ENCODE measurements around the gene SLC25A51.
A peak's percentile ranks its signal among the peaks of the same experiment; 100 is the strongest.
"Not testable (repeated sequence)": the region's sequence is repeated elsewhere in the genome, so short reads cannot be mapped to it uniquely, and the experiment has no call there.

The SLC25A51 gene

DNA sequence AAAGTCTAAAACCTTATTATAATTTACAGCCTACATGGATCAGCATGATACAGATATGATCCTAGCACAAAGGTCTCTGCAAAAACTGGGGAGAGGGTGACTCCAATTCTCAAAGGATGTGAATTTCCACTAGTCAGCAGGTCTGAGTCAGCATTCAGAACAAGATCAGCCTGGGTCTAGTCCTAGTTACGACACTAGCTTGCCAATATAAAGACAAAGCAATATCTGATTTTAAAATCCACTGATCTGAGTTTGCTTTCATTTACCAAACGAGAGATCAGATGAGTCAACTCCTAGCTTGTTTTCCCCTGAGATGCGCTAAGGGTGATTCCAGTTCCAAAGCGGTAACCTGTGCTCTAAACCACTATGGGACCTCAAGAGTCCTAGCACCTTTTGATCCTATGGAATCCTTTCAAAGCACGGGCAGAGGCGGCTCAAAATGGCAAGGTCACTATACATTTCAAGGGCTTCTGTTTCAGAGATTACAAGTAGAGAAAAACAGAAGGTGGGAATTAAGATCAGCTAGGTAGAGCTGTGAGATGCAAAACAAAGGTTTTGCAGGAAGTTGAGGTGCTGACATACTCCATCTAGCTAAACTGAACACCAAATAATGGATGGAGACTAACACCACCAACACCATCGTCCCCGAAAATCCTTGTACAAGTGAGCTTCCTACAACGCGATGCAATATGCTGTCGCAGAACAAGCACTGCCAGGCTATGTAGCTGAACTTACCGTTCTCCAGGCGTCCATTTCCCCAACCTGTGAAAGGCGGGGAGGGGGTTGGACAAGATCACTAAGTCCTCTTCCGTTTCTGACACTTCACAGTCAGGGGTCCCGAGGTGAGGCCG lies 906 bp downstream of the SLC25A51 start:
- peak; percentile 34 to 42 for DNase-seq

DNA sequence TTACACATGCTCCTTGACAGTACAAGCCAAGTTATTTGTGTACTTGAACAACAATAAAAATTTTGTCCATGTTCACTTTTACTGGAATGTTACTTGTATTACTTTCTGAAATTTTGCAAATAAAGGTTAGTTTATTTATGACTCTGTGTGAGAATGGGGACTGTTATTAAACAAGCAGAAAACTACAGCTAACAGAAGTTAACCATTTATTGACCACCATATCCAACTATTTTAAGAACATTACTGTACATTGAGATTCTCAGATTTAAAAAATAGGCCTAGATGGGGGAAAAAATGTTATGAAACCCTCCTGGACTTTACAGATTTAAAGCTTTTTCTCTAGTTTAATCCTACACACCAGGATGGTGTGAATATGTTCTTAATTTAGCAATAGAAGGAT lies 1.8 kb downstream of the SLC25A51 start:
- DNase-seq, result no peak

DNA sequence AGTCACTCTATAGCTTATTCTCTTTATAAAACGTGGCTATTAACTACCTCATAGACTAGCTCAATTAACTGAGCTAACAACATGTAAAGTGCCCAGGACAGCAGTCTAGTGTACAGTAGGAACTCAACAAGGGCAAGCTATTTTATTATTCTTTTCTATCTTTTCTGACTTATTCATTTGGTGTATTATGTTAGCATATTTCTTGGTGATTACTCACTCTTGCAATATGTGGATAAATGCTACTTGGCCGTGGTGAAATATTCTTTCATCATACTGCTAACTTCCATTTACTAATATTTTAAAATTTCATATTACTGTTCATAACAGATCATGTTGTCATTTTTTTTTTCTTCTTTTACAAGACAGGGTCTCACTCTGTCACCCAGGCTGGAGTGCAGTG lies 4.9 kb downstream of the SLC25A51 start:
- DNase-seq, result no peak

DNA sequence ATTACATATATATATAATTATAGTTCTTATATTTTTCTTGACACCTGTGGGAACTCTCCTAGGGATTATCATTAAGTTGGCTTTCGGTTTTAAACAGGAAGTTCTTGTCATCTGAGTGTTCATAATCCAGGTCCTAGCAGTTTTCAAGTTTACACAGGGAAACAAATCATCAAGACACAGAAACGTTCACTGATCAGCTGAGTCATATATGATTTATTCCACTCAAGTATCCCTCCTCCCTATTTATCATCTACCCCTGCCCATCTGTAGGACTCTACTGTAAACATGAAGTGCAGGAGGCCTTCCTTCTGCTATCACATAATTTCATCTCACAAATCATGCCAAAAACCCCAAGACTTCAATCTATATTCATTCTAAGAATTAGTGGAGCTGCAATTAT lies 6.3 kb downstream of the SLC25A51 start:
- DNase-seq, result no peak

DNA sequence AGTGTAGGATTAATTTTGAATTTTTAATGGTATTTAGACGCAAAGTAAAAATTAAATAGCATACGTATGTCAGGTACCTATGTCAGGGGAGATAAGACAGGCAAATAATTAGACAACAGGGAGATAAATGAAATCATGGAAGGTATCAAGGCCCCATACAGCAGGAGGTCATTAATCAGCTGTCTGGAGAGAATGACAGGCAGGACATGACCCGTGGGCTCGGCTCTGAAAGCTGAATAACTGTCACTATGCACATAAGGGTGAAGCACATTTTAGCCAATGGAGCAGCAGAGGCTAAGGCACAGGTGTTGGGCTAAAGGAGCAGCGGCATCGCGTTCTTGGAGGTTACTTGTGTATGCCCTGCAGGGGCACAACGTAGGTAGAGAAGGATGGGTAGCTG lies 11.9 kb downstream of the SLC25A51 start:
- DNase-seq, result no peak

DNA sequence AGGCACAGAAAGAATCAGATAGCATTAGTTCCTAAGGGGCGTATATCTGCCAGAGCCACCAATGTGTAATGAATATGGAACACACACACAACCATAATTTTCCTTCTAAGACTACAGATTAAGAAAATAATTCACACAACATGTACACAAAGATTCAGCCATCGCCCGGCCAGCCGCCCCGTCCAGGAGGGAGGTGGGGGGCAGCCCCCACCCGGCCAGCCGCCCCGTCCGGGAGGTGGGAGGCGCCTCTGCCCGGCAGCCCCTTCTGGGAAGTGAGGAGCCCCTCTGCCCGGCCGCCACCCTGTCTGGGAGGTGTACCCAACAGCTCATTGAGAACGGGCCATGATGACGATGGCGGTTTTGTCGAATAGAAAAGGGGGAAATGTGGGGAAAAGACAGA lies 12.9 kb downstream of the SLC25A51 start:
- DNase-seq, result not testable (repeated sequence)

DNA sequence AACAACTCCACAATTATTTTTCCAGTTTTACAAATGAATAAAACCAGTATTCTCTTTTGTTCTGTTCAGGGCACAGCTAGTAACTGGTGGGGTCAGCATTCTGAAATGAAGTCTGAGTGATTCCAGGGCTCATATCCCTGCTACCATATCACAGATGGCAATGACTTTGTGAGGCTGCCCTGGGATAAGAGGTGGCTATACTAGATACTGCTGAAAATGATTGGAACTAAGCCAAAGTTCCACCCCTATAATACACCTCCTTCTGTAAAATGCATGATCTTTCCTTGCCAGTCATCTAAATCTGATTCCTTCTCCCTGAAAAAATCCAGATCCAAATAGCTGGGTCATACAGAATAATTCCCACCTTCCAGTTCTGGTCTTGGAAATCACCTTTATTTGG lies 14.4 kb downstream of the SLC25A51 start:
- DNase-seq, result no peak

DNA sequence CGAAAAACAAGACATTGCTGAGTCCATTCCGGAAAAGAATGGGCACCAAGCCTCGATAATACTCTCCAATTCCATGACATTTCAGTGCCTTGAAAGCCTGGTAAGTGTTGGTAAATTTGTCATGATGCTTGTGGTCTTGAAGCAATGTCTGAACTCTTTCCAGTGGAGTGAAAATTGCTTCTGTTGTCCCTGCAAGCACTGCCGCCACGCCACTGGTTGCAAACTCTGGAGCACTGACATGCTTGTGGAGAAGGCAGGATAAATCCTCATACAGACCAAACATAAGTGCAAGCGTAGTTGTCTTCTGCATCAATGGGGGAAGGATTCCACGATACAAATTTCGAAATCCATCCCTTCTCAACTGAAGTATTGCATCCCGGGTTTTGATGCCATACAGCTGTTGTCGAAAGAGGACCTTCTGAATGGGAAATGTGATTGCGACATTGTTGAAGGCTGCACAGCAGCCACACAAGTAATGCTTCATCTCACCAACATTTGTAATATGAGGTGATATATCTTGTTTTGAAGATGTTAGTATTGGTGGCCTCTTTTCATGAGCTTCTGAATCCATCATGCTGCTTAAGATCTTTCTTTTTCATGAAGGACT lies 15.8 kb downstream of the SLC25A51 start:
- DNase-seq, result peak; percentile 71 to 77

DNA sequence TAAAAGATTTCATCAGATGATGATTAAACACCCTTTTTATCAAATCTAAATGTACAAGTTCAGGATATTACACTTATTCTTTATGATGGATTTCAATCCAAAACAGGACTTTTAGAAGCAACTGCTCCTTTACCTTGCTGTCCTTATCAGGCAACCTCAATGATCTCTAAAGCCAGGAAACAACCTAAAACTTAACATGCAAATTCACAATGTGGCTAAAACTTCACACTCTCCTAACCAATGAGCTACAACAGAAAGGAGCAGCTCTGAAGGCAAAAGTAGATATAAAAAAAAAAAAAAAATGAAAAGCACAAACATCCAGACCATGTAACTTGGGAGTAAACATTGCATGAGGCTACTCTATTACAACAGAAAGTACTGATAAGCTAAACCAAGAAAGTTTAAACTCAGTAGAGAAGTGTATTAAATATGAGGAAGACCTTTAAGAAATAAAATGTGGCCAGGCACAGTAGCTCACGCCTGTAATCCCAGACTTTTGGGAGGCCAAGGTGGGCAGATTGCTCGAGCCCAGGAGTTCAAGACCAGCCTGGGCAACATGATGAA lies 22.9 kb downstream of the SLC25A51 start:
- DNase-seq, result no peak

DNA sequence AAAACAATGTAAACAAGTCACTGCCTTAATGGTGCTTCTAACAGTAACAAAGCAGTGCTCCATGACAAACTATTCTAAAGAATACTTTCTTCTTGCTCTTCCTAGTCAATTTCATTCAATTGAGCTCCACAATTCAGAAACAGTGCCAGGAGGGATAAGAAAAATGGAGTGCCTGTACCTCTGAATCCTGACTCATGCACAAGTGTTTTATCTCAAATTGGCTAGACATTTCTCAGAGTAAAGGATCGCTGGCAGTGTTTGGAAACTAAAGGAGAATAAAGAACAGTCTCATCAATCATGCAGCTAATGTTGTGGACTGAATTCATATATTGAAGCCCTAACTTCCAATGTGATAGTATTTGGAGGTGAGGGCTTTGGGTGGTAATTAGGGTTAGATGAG lies 27.6 kb downstream of the SLC25A51 start:
- no peak for DNase-seq

DNA sequence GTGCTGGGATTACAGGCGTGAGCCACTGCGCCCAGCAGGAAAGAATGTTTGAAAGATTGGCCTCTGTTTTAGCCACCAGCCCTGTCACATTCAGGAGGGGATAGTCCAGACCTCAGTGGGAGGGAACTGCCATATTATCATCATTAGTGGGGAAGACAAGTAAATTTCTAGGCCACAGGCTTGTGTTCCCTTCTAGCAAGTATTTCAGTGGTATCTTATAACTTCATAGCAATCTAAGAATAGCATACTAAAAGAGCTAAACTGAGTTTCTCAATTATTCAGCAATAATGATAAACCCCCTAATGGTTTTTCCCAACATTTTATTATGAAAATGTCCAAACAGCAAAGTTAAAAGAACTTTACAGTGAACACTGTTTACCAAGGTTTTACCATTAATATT lies 30.0 kb downstream of the SLC25A51 start:
- DNase-seq, result no peak

DNA sequence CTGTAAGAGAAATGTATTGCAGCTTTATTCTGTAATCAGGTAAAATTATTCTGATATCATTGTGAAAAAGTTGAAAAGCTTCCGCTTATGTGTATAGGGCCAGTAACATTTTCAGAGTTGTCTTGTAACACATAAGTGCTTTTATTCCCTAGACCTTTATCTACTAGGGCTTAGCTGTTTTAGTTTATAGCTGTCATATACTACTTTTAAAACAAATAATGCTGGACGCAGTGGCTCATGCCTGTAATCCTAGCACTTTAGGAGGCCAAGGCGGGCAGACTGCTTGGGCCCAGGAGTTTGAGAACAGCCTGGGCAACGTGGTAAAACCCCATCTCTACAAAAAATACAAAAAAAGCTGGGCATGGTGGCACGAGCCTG lies 33.1 kb downstream of the SLC25A51 start:
- no peak for DNase-seq

DNA sequence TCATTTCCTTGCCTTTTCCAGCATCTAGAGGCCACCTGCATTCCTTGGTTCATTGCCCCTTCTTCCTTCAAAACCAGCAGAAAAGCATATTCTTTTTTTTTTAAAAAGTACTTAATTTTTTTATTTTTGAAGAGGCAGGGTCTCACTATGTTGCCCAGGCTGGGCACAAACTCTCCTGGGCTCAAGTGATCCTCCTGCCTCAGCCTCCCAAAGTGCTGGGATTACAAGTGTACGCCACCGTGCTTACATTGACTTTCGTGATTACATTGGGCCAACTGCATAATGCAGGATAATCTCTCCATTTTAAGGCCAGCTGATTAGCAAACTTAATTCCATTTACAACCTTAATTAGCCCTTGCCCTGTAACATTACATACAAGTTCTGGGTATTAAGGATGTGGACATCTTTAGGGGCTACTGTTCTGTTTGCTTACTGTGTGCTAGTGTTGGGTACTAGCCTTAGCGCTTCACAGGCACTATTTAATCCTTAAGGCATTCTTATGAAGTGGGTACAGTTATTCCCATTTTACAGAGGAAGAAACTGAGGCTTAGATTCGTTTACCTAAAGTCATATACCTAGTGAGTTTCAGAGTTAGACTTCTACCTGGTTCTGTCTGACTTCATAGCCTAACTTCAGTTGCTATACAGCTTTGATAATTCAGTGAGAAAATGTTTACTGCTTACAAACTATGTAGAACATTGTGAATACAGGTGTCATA lies 33.7 kb downstream of the SLC25A51 start:
- no peak for DNase-seq

DNA sequence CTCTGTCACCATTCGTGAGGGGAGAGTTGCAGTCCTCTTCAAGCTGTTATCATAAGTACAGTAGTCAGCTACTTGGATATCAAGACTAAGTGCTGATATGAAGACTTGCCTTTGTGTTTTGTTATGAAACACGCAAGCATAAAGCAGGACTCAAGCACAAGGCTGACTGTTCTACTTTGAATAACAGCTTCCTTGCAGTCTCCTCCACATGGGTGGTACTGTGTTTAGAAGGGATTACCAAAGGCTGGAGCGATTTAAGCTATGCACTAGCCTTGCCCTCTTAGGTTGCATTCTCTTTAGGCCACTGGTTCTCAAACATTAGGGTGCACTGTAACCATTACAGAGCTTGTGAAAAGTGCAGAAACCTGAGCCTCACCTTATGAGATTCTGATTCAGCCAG lies 41.4 kb downstream of the SLC25A51 start:
- DNase-seq, result no peak

DNA sequence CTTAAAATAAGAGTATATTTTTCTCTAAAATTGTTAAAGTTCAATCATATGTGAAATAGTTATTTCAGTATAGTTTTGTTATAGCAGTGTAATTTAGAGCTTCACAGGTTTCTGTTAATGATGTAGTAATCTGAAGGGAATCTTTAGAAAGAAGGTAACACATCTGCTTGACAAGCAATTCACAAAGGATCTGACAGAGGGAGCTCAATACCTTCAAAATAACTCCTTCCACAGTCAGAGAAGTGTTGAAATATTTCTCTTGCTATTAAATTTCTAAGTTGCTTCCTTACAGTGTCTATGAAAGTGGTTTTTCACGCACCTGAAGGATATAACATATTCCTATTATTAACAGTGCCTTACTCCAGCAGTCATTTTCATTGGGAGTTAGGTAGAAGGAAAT lies 44.9 kb downstream of the SLC25A51 start:
- peak; percentile 53 to 63 for DNase-seq

DNA sequence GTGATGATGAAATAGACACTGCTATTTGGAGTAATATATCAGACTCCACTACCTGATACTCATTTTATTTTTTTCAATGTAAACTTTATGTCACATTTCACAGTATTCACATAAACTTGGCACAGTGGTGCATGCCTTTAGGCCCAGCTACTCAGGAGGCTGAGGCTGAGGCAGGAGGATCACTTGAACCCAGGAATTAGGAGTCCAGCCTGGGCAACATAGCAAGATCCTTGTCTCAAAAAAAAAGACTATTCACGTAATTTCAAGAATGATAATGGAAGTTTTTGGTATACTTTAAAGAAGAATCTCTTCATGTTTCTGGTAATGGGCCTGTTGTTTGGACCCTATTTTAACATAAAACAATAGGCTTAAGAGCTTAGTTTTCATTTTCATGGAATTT lies 47.4 kb downstream of the SLC25A51 start:
- DNase-seq, result no peak

DNA sequence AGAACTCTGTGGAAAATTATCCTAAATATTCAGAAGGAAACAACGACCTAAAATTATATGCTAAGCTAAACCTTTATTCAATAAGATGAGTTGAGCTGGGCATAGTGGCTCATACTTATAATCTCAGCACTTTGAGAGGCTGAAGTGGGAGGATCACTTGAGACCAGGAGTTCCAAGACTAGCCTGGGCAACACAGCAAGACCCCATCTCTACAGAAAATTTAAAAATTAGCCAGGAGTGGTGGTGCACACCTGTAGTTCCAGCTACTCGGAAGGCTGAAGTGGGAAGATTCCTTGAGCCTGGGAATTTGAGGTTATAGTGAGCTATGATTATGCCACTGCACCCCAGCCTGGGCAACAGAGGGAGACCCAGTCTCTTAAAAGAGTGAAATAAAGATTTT lies 51.7 kb downstream of the SLC25A51 start:
- no peak for DNase-seq

DNA sequence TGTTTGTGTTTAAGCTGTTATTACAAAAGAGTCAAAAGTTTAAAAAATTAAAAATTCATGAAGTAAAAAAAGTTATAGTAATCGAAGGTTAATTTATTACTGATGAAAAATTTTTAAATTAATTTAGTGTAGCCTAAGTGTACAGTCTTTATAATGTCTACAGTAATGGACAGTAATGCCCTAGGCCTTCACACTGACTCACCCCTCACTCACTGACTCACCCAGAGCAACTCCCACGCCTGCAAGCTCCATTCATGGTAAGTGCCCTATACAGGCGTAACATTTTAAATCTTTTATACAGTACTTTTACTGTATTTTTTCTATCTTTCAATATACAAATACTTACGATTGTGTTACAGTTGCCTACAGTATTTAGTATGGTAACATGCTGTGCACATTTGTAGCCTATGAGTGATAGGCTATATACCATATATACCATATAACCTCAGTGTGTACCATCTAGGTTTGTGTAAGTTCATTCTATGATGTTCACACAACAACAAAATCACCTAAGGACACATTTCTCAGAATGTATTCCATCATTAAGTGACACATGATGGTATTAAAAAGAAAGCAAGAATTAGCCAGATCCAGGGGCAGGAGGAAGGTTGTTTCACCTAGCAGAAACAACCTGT lies 63.2 kb downstream of the SLC25A51 start:
- no peak for DNase-seq

DNA sequence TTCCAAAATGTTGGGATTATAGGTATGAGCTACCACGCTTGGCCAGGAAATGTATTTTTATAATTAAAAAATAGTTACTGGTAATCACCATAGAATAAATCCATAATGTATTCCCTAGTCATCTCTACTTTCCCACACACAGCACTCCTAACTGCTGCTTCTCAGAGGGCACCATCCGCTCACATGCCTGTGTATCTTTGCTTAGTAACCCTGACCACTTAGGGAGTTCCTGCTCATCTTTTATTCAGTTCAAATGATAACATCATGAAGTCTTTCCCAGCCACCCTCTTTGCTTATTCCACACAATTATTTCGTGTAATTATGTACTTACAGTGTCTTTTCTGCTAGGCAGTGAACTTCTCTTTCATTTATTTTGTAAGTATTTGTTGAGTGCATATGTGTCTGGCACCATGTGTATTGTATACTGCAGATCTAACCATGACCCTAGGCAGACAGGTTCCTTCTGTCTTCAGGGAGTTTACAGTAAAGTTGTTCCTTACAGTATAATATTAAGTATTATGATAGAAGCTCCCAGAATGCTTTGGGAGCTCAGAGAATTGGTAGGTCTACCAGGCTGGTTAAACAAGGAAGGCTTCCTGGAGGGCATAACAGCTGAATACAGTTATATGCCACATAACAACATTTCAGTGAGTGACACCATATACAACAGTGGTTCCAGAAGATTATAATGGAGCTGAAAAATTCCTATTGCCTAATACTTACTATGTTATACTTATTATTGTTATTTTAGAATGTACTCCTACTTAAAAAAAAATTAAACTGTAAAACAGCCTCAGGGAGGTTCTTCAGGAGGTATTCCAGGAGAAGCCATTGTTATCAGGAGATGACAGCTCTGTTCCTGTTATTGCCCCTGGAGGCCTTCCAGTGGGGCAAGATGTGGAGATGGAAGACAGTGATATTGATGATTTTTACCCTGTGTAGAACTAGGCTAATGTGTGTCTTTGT lies 64.1 kb downstream of the SLC25A51 start:
- DNase-seq, result no peak

Measured in AML-193 (cell line).